Activated CD4-positive, alpha-beta T cell treated with anti-CD3 and anti-CD28 coated beads, Interleukin-2, amount 50 U/mL, for 48 hours (primary cell): Measurements from ENCODE around the gene ZDBF2.
"Not testable (repeated sequence)": the region's sequence is repeated elsewhere in the genome, so short reads cannot be mapped to it uniquely, and the experiment has no call there.

Experiments used
- DNase-seq, 2 experiments: peaks; one replicate each; pipeline ENCODE4 v3.0.0-alpha.2; 2020

The ZDBF2 gene

GRCh38 chr2:206336861-206337260, 62.4 kb downstream of the ZDBF2 start:
- no peak for DNase-seq

DNA sequence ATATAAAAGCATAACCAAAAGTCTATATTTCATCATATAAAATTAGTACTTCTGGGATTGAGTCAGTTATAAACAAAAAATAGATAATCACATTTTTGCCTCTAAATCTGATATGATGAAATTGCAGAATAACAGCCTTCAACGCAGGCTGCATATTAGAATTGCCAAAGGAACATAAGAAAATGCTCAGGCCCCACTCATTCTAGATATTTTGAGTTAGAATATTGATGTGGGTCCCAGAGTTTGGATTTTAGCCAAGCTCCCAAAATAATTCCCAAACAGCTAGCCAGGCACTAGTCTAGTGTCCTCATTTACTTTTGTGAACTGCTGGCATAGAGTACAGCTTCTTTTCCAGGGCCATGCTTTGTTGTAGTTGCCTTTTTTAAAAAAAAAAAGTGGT, 63.5 kb downstream of the ZDBF2 start:
- no peak for DNase-seq

GRCh38 chr2:206341396-206341795, 66.9 kb downstream of the ZDBF2 start:
- no peak for DNase-seq

DNA sequence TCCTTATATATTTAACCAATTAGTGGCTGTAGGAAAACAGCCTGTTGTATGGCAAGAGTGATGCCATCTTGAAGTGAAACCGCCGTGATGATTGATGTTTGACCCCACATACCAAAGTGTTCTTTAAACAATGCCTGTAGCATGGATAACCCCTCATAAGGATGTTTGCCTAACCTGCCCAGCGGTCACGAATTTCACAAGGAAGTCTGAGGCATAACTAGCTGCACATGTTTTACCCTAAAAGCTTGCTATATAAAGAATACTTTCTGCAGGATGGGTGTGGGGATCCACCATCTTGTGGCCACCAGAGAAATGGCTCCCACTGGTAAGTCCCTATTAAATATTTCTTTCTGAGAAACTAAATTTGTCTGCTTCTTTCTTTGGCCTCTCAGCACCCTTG, 68.7 kb downstream of the ZDBF2 start:
- no peak for DNase-seq

DNA sequence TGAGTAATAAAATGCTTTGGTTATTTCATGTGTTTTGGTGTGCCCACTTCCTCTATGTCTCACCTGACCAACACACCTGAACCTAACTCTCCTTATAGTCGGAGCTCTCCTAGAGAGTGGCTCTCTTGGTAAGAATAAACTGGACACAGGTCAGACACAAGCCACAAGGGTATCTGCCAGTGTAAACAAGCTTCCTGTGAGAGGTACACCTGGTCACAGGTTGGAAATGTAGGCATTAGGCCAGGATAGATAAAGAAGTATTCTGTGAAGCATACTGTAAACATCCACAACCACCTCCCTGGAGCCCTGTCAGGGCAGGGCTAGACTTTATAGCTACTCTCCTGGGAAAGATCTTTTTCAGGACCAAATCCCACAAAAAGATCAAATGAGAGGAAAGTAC, 69.4 kb downstream of the ZDBF2 start:
- DNase-seq, result no peak

- no peak for DNase-seq
Measured at GRCh38 chr2:206345606-206346005, 71.1 kb downstream of the ZDBF2 start.

DNA sequence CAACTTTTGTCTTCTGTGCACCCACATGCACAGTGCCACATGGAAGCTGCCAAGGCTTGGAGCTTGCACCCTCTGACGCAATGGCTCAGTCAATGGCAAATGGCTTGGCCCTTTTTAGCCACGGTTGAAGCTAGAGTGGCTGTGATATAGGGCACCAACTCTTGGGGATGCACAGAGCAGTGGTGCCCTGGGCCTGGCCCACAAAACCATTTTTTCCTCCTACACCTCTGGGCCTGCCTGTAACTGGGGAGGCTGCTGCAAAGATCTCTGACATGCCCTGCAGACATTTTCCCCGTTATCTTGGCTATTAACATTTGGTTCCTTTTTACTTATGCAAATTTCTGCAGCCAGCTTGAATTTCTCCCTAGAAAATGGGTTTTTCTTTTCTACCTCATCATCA, 74.9 kb downstream of the ZDBF2 start:
- no peak for DNase-seq

DNA sequence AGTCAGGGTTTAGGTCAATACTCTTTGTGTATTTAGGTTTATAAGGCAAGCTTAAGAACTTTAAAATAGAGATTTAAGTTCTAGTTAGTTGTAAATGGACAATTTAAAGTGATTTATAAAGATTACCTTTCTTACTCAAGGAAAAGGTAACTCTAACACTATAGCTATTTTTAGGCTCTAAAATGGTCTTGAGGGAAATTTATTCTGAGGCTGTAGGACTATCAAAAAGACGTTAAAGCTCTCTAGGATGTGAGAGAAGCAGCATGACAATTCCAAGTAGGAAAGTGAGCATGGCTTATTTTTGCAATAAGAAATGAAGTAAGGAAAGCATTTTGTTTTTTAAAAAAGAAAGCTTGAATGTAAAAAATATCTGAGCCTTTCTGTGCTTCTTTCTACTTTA, 78.1 kb downstream of the ZDBF2 start:
- DNase-seq, result no peak

- DNase-seq, result no peak
Measured at GRCh38 chr2:206353685-206354084, 79.2 kb downstream of the ZDBF2 start.

DNA sequence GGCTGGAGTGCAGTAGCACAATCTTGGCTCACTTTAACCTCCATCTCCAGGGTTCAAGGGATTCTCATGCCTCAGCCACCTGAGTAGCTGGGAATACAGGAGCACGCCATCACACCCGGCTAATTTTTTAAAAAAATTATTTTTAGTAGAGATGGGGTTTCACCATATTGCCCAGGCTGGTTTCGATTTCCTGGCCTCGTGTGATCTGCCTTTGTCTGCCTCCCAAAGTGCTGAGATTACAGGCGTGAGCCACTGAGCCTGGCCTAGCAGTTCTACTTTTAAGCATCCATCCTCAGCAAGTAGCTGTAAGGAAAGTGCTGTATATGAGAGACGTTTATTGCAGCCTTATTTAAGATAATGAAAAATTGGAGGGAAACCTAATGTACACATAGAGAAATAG, 79.7 kb downstream of the ZDBF2 start:
- DNase-seq, result no peak

DNA sequence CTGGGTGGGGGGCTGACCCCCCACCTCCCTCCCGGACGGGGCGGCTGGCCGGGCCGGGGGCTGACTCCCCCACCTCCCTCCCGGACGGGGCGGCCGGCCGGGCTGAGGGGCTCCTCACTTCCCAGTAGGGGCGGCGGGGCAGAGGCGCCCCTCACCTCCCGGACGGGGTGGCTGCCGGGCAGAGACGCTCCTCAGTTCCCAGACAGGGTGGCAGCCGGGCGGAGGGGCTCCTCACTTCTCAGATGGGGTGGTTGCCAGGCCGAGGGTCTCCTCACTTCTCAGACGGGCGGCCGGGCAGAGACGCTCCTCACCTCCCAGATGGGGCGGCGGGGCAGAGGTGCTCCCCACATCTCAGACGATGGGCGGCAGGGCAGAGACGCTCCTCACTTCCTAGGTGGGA, 82.4 kb downstream of the ZDBF2 start:
- not testable (repeated sequence) for DNase-seq

GRCh38 chr2:206360840-206361239, 86.4 kb downstream of the ZDBF2 start:
- not testable (repeated sequence) for DNase-seq

DNA sequence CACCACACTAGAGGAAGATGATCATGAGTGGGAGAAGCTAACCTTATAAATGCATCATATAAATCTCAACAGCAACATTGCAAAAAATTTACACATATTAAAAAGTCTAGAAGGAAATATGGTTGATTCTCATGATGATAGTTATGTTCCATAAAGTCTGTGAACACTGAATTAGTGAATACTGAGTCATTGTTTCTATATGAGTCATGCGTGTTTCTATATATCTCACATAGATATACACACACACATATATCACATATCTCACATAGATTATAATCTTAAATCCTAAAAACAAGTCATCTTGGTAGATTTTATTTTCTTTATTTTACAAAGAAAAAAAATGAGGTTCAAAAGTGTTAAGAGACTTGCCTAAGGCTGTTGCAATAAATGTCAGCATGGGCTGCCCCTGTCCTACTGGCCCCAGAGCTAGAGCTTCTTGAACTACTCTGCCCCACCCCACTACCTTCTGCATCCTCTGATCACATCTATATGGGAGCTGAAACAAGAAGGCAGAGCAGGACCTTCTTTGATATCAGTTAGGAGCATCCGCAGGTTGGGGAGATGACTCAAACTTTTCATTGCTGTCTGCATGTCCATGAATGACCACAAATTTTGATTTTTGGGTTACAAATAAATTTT, 87.1 kb downstream of the ZDBF2 start:
- DNase-seq, result peak; percentile 13 to 32
